ENCODE data around the gene NPHP4. TPM values are rescaled to one million over a fixed set of nuclear protein-coding genes. Genes with fewer than 3 reads are reported as not detected.

NPHP4 gene
- total RNA-seq, 1 donor, result 8.0 TPM

GRCh38 chr1:5949761-5950100 lies 42.5 kb downstream of the NPHP4 start:
- DNase-seq (ENCODE audit: insufficient read length, low spot score, missing footprints), result peak; percentile 61
- H3K27ac ChIP-seq (ENCODE audit: low read depth, low read length), result no peak overlapping the region
- H3K4me2 ChIP-seq (ENCODE audit: insufficient read depth, low read length), result no peak overlapping the region
- H3K79me2 ChIP-seq (ENCODE audit: insufficient read depth, low read length), result no peaks in the 10 kb centered on the region
- no peak overlapping the region for H3K4me3 ChIP-seq (ENCODE audit: insufficient read depth, low read length)
- TF ChIP-seq, protein P1, sequence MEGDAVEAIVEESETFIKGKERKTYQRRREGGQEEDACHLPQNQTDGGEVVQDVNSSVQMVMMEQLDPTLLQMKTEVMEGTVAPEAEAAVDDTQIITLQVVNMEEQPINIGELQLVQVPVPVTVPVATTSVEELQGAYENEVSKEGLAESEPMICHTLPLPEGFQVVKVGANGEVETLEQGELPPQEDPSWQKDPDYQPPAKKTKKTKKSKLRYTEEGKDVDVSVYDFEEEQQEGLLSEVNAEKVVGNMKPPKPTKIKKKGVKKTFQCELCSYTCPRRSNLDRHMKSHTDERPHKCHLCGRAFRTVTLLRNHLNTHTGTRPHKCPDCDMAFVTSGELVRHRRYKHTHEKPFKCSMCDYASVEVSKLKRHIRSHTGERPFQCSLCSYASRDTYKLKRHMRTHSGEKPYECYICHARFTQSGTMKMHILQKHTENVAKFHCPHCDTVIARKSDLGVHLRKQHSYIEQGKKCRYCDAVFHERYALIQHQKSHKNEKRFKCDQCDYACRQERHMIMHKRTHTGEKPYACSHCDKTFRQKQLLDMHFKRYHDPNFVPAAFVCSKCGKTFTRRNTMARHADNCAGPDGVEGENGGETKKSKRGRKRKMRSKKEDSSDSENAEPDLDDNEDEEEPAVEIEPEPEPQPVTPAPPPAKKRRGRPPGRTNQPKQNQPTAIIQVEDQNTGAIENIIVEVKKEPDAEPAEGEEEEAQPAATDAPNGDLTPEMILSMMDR (IDR thresholded peaks at IDR 0.05; ENCODE audit: extremely low read depth, low read depth, low read length), result no peak
- H2AFZ ChIP-seq (ENCODE audit: low read length), result no peak overlapping the region
- no peaks in the 10 kb centered on the region for H3K4me1 ChIP-seq (ENCODE audit: insufficient read depth, low read length)
- no peaks in the 10 kb centered on the region for H3K9me3 ChIP-seq (ENCODE audit: low read depth, low read length)
- no peaks in the 10 kb centered on the region for H4K20me1 ChIP-seq (ENCODE audit: insufficient read depth, low read length)
- no peaks in the 10 kb centered on the region for H3K27me3 ChIP-seq (ENCODE audit: insufficient read depth, low read length)
- H3K36me3 ChIP-seq (ENCODE audit: insufficient read depth, low read length), result peaks cover 14% of the 10 kb centered on the region

DNA sequence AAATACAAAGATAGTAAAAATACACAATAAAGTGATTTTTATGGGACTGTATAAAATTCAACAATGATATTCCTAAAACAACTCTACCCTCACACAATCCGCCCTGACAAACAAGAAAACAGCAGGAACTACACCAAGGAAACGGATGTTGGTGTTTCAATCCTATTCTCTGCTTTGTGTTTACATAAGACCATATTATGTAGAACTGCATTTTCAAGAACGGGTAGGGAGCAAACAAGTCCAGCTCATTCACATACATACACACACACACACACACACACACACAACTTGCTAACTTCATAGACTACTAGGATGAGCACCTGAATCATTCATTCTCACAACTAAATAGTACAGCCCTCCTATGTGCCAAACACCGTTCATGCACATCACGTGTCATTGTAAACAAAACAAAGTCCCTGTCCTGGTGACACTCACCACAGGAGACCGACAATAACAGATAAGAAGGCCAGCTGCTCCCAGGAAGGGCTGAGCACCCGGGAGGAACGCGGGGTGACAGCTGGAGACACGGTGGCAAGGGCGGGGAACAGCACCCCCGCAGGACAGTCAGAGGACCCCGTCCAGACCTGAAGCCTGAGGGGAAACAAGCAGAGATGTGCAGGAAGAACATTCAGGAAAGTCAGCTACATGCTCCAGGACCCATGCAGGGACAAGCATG lies 43.0 kb downstream of the NPHP4 start:
- Histone ChIP-seq H3K36me3 (ENCODE audit: insufficient read depth, low read length) (peaks cover 14% of the 10 kb centered on the region), H3K27ac (ENCODE audit: low read depth, low read length) (no peak overlapping the region), H2AFZ (ENCODE audit: low read length) (no peak overlapping the region), H4K20me1 (ENCODE audit: insufficient read depth, low read length) (no peaks in the 10 kb centered on the region), H3K4me1 (ENCODE audit: insufficient read depth, low read length) (no peaks in the 10 kb centered on the region), H3K27me3 (ENCODE audit: insufficient read depth, low read length) (no peaks in the 10 kb centered on the region), H3K79me2 (ENCODE audit: insufficient read depth, low read length) (no peaks in the 10 kb centered on the region), H3K4me2 (ENCODE audit: insufficient read depth, low read length) (no peak overlapping the region), H3K9me3 (ENCODE audit: low read depth, low read length) (no peaks in the 10 kb centered on the region), H3K4me3 (ENCODE audit: insufficient read depth, low read length) (no peak overlapping the region)
- DNase-seq (ENCODE audit: insufficient read length, low spot score, missing footprints), result peak; percentile 47
- TF ChIP-seq, protein P1 (IDR thresholded peaks at IDR 0.05; ENCODE audit: extremely low read depth, low read depth, low read length), result no peak

DNA sequence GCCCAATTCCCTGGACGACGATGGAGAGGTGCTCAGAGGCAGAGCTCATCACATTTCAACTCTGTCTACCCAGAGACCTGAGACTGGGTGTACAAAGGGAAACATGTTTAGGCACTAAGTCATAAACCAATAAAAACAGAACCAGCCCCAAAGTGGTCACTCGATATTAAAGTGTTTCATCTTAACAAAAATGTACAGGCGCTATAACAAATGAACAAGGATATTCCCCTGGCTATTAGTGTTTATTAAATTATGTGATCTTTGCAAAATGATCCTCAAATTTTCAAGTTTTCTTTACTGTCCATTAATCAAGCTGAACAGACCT lies 43.6 kb downstream of the NPHP4 start:
- Histone ChIP-seq H3K4me1 (ENCODE audit: insufficient read depth, low read length) (no peaks in the 10 kb centered on the region), H3K4me2 (ENCODE audit: insufficient read depth, low read length) (no peak overlapping the region), H3K36me3 (ENCODE audit: insufficient read depth, low read length) (peaks cover 14% of the 10 kb centered on the region), H3K9me3 (ENCODE audit: low read depth, low read length) (no peaks in the 10 kb centered on the region), H3K27me3 (ENCODE audit: insufficient read depth, low read length) (no peaks in the 10 kb centered on the region), H3K4me3 (ENCODE audit: insufficient read depth, low read length) (no peak overlapping the region), H3K79me2 (ENCODE audit: insufficient read depth, low read length) (no peaks in the 10 kb centered on the region), H2AFZ (ENCODE audit: low read length) (no peak overlapping the region), H3K27ac (ENCODE audit: low read depth, low read length) (no peak overlapping the region), H4K20me1 (ENCODE audit: insufficient read depth, low read length) (no peaks in the 10 kb centered on the region)
- peak; percentile 74 for DNase-seq (ENCODE audit: insufficient read length, low spot score, missing footprints)
- TF ChIP-seq, protein P1 (IDR thresholded peaks at IDR 0.05; ENCODE audit: extremely low read depth, low read depth, low read length), result no peak

DNA sequence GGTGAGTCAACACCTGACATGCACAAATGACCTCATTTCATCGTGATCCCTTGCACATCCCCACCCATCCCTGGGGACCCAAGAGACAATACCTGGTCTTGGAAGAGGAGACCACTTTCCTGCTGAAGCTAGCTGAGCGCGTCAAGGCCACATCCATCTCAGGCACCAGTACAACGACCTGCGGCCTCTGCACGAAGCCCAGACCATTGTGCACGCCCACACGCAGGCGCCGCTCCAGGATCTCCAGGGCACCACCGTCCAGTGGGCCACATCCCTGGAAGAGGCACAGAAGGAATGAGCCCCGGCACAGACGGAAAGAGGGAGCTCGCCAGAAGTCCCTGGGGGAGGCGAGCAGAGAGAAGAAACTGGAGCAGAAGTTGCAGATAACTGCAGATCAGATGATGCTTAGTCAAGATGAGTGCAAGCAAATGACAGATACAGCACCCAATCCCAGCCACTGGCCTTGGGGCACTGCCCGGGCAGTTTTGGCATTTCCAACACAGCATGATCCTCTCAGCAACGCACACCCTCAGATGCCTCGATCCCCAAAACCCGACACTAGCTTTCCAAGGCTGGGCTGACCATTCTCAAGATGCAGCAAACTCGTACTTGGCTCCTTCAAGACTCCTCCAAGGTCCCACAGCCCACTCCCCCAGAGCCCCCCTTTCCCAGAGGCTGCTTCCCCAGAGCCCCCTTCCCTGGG lies 44.1 kb downstream of the NPHP4 start:
- no peaks in the 10 kb centered on the region for H3K27me3 ChIP-seq (ENCODE audit: insufficient read depth, low read length)
- peak; percentile 56 for DNase-seq (ENCODE audit: insufficient read length, low spot score, missing footprints)
- peaks cover 9% of the 10 kb centered on the region for H3K36me3 ChIP-seq (ENCODE audit: insufficient read depth, low read length)
- no peak overlapping the region for H2AFZ ChIP-seq (ENCODE audit: low read length)
- no peaks in the 10 kb centered on the region for H3K79me2 ChIP-seq (ENCODE audit: insufficient read depth, low read length)
- H3K9me3 ChIP-seq (ENCODE audit: low read depth, low read length), result no peaks in the 10 kb centered on the region
- H3K4me1 ChIP-seq (ENCODE audit: insufficient read depth, low read length), result no peaks in the 10 kb centered on the region
- no peak overlapping the region for H3K4me3 ChIP-seq (ENCODE audit: insufficient read depth, low read length)
- H4K20me1 ChIP-seq (ENCODE audit: insufficient read depth, low read length), result no peaks in the 10 kb centered on the region
- H3K4me2 ChIP-seq (ENCODE audit: insufficient read depth, low read length), result no peak overlapping the region
- TF ChIP-seq, protein P1 (IDR thresholded peaks at IDR 0.05; ENCODE audit: extremely low read depth, low read depth, low read length), result no peak
- H3K27ac ChIP-seq (ENCODE audit: low read depth, low read length), result no peak overlapping the region
